Measurements from ENCODE around the gene IGSF3. TPM values are rescaled to one million over a fixed set of nuclear protein-coding genes. Genes with fewer than 3 reads are reported as not detected.

Gene IGSF3
- total and polyA plus RNA-seq, 10 of the 15 experiments (the other 5 are each of a cell fraction or from before 2014, with no cell fraction given), result 1.4 to 18.0 (median 9.6) TPM

GRCh38 chr1:116710420-116711262 is 43.1 kb upstream of the IGSF3 start:
- H3K27me3 ChIP-seq (replicated peaks in 1 of 2; ENCODE audit: control insufficient read depth in 2 of 2, insufficient read depth in 2 of 2, low read length in 1 of 2), result no peaks in the 10 kb centered on the region
- intact Hi-C loops (cut with micrococcal nuclease; ENCODE audit: unreplicated experiment), result no loop called here
- no peaks in the 10 kb centered on the region for H3K36me3 ChIP-seq (ENCODE audit: control insufficient read depth in 2 of 2, insufficient read depth in 2 of 2, low read length in 1 of 2)
- BruUV-seq (replicated peaks), result no TSS peak
- ChIA-PET CTCF (interaction anchor here (1.0 to 6.2 kb wide), 5 partner anchors 13 to 107 kb away, joined by 3 to 39 read pairs (median 4); no protein-coding TSS in a partner anchor), SMC1A (ENCODE audit: uncharacterized antibody, unreplicated experiment) (interaction anchor here (0.7 kb wide), 1 partner anchor 9 kb away, joined by 3 read pairs; no protein-coding TSS in a partner anchor), POLR2A (interaction anchor here (1.0 kb wide), 1 partner anchor 314 kb away, joined by 4 read pairs; no protein-coding TSS in a partner anchor), RAD21 (ENCODE audit: unreplicated experiment) (interaction anchor here (1.0 kb wide), 1 partner anchor 17 kb away, joined by 3 read pairs; no protein-coding TSS in a partner anchor)
- H3K4me1 ChIP-seq (ENCODE audit: control insufficient read depth, insufficient read depth, low read length), result no peaks in the 10 kb centered on the region
- H3K27ac ChIP-seq (ENCODE audit: control insufficient read depth, insufficient read depth), result no peak overlapping the region
- DNase-seq (ENCODE audit: low read depth, low spot score), result no peak
- ATAC-seq, result peak; percentile 42
- no peak for FAIRE-seq
- TF ChIP-seq MTA3 (IDR thresholded peaks at IDR 0.05; ENCODE audit: borderline replicate concordance, low read length) (no peak), PKNOX1 (IDR thresholded peaks at IDR 0.05) (no peak), YBX1 (IDR thresholded peaks at IDR 0.05) (no peak), ELK1 (IDR thresholded peaks at IDR 0.05; ENCODE audit: low read depth, low read length) (no peak), RAD51 (IDR thresholded peaks at IDR 0.05) (no peak), POLR2AphosphoS5 (IDR thresholded peaks at IDR 0.05; ENCODE audit: low read length) (no peak), ESRRA (IDR thresholded peaks at IDR 0.05; ENCODE audit: low read length) (no peak), KLF5 (IDR thresholded peaks at IDR 0.05; ENCODE audit: partially characterized antibody) (no peak), MYB (IDR thresholded peaks at IDR 0.05; ENCODE audit: borderline replicate concordance, low read depth, low read length) (no peak), BRCA1 (IDR thresholded peaks at IDR 0.05; ENCODE audit: low read depth, low read length) (no peak), SMAD1 (IDR thresholded peaks at IDR 0.05; ENCODE audit: low read depth, partially characterized antibody) (no peak), ATF3 (IDR thresholded peaks at IDR 0.05; ENCODE audit: borderline replicate concordance, extremely low read depth, low read depth, low read length) (no peak), JUNB (IDR thresholded peaks at IDR 0.05) (no peak)
- H3K79me2 ChIP-seq (ENCODE audit: control insufficient read depth, insufficient read depth, low read length), result no peaks in the 10 kb centered on the region
- no peak overlapping the region for H3K4me2 ChIP-seq (ENCODE audit: control insufficient read depth, insufficient read depth)
- 2% methylated on average over 2 of the region's 2 CpGs for WGBS (ENCODE audit: insufficient coverage, insufficient replicate concordance, low lambda C conversion rate, missing lambda C conversion rate)
- in situ Hi-C loops (cut with MboI), result no loop called here
- H2AFZ ChIP-seq (ENCODE audit: control insufficient read depth, low read depth, low read length), result no peak overlapping the region
- no peaks in the 10 kb centered on the region; the same call in 1 of the 2 replicates for H4K20me1 ChIP-seq (ENCODE audit: control insufficient read depth, insufficient read depth)
- H3K4me3 ChIP-seq, result no peak overlapping the region
- no peak overlapping the region for H3K9ac ChIP-seq (ENCODE audit: control insufficient read depth, insufficient read depth, low read length)
- no peaks in the 10 kb centered on the region for H3K9me3 ChIP-seq (replicated peaks; ENCODE audit: control insufficient read depth, insufficient read depth, low read length)
